Adrenal gland (tissue), 5 donors: ENCODE data around the gene PPP1R14C.

ENCODE experiments used
- POLR2A ChIP-seq, 2 donors: fragments of 450-650 bp; IDR thresholded peaks; one replicate each; pipeline ENCODE4 v1.6.1; 2017; ENCODE audit warnings: antibody characterized with exemption in 2 of 2, mild to moderate bottlenecking in 2 of 2, moderate library complexity in 1 of 2
- TF ChIP-seq, protein P1 (sequence below), 6 experiments: fragments of 450-650 bp in 4 of 6; fragments of 200-600 bp in 2 of 6; sonication (generic) in 1 of 6; IDR thresholded peaks; 1 replicate in 5 of 6; 2 replicates in 1 of 6; pipeline versions ENCODE4 v1.5.1 to v1.8.0; 2016 to 2021; ENCODE audit warnings: antibody characterized with exemption in 6 of 6, mild to moderate bottlenecking in 2 of 6, moderate library complexity in 1 of 6
- donor health status: DM: no; HTN: no; CAD: no.

DNA sequence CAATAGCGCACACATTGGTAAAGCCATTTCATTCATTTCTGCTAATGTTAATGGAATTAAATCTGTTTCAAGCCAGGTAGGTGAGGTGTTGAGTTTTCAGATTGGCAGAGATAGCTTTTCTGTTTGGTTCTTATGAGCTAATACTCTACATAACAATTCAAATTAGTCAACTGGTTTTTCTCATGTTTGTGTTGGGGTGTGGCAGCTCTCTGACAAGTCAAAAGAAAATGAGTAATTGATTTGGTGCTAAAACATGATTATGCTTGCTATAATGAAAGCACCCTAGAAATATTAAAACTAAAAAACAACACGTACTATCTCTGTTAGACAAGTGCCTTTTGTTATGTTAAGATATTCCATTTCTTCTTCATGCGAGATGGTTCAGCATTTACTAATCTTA, 13.6 kb downstream of the PPP1R14C start:
- TF ChIP-seq, protein P1, sequence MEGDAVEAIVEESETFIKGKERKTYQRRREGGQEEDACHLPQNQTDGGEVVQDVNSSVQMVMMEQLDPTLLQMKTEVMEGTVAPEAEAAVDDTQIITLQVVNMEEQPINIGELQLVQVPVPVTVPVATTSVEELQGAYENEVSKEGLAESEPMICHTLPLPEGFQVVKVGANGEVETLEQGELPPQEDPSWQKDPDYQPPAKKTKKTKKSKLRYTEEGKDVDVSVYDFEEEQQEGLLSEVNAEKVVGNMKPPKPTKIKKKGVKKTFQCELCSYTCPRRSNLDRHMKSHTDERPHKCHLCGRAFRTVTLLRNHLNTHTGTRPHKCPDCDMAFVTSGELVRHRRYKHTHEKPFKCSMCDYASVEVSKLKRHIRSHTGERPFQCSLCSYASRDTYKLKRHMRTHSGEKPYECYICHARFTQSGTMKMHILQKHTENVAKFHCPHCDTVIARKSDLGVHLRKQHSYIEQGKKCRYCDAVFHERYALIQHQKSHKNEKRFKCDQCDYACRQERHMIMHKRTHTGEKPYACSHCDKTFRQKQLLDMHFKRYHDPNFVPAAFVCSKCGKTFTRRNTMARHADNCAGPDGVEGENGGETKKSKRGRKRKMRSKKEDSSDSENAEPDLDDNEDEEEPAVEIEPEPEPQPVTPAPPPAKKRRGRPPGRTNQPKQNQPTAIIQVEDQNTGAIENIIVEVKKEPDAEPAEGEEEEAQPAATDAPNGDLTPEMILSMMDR (IDR thresholded peaks at IDR 0.05) = no peak
- no peak for TF ChIP-seq POLR2A (IDR thresholded peaks at IDR 0.05)
